H1 (cell line): ENCODE data around the gene SPDYE4. TPM values are rescaled to one million over a fixed set of nuclear protein-coding genes. Genes with fewer than 3 reads are reported as not detected.

Experiments
- BCL11A ChIP-seq, 2 experiments: IDR thresholded peaks; one replicate each; pipeline ENCODE4 v1.6.1; 2011; ENCODE audit warnings: low read depth in 2 of 2, low read length in 2 of 2, mild to moderate bottlenecking in 2 of 2
- KDM4A ChIP-seq: IDR thresholded peaks from one replicate; pipeline ENCODE4 v1.7.1; 2012; ENCODE audit warnings: low read depth, mild to moderate bottlenecking, moderate library complexity, low read length, inconsistent platforms; ENCODE audit not compliant: severe bottlenecking
- TCF12 ChIP-seq: IDR thresholded peaks from 2 replicates; pipeline ENCODE4 v1.6.1; 2011; ENCODE audit warnings: low read depth, mild to moderate bottlenecking, low read length
- polyA plus RNA-seq, 7 experiments: library from polyadenylated mRNA; depleted of rRNA in 3 of 7; stranded (reverse) in 5 of 7; unstranded in 2 of 7; fragments of >200 nt in 5 of 7; fragments of 200-250 nt in 2 of 7; gene quantifications; 1 replicate in 5 of 7; 2 replicates in 1 of 7; 4 replicates in 1 of 7; pipeline versions ENCODE4 v1.2.1 to v1.2.3, GENCODE V29; 2011 to 2013; ENCODE audit warnings: missing spikeins in 2 of 7, mixed read lengths in 2 of 7
- total RNA-seq: library from RNA; stranded (reverse); fragmentation: NEBNext Ultra II Directional; extraction: Animal tissue kit (Norgen Biotek cat#: 25700); gene quantifications from 2 replicates; pipeline ENCODE4 v1.2.1, GENCODE V29; 2021

SPDYE4 gene
- total and polyA plus RNA-seq, 2 of the 8 experiments (the other 6 are each of a cell fraction or from before 2014, with no cell fraction given), result not detected

DNA sequence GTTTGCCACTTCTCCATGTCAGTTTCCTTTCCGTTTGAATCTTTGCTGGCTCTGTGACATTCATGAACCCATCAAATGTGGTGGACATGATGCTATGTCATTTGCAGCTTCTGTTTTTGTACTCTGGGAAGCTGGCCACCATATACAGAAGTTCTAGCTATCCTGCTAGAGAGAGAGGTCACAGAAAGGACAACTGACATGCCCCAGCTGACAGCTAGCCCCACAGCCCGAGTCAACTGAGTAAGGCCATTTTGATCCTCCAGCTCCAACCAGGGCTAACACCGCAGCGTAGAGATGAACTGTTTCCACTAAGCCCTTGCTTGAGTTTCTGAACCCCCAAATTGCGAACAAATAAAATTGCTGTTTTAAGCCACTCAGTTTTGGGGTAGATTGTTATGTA lies 47.5 kb downstream of the SPDYE4 start (continued):
- no peak for TF ChIP-seq BCL11A (IDR thresholded peaks at IDR 0.05; ENCODE audit: low read depth in 2 of 2, low read length in 2 of 2)
- no peak for TF ChIP-seq KDM4A
- no peak for TF ChIP-seq TCF12
